CD4-positive, alpha-beta T cell treated with Interleukin-17A for 4 hours (primary cell): ENCODE data around the gene ABHD12B.
"Not testable (repeated sequence)": the region's sequence is repeated elsewhere in the genome, so short reads cannot be mapped to it uniquely, and the experiment has no call there.

Experiments used
- DNase-seq: peaks from one replicate; pipeline ENCODE4 v3.0.0-alpha.2; 2020; ENCODE audit warnings: mixed read lengths

The ABHD12B gene

GRCh38 chr14:50839691-50840090 is 32.2 kb upstream of the ABHD12B start:
- DNase-seq: no peak

- no peak for DNase-seq
These were observed 27.5 kb upstream of the ABHD12B start for GRCh38 chr14:50844391-50844790.

- DNase-seq: no peak
These were observed 26.7 kb upstream of the ABHD12B start for GRCh38 chr14:50845166-50845565.

GRCh38 chr14:50846226-50846880 is 25.5 kb upstream of the ABHD12B start:
- DNase-seq: no peak

- no peak for DNase-seq
These were observed 18.0 kb upstream of the ABHD12B start for GRCh38 chr14:50853891-50854290.

- no peak for DNase-seq
These were observed 17.3 kb upstream of the ABHD12B start for GRCh38 chr14:50854521-50854920.

GRCh38 chr14:50855558-50855957 is 16.3 kb upstream of the ABHD12B start:
- no peak for DNase-seq

- DNase-seq: no peak
These were observed 15.2 kb upstream of the ABHD12B start for GRCh38 chr14:50856660-50857059.

GRCh38 chr14:50859296-50859624 is 12.6 kb upstream of the ABHD12B start:
- no peak for DNase-seq

GRCh38 chr14:50860478-50861086 is 11.3 kb upstream of the ABHD12B start:
- peak; percentile 95 for DNase-seq

GRCh38 chr14:50862036-50862570 is 9.8 kb upstream of the ABHD12B start:
- DNase-seq: no peak

- DNase-seq: no peak
These were observed 7.6 kb upstream of the ABHD12B start for GRCh38 chr14:50864237-50864636.

GRCh38 chr14:50864946-50865345 is 6.9 kb upstream of the ABHD12B start:
- DNase-seq: no peak

GRCh38 chr14:50865391-50866076 is 6.3 kb upstream of the ABHD12B start:
- no peak for DNase-seq

GRCh38 chr14:50871228-50871627 is 625 bp upstream of the ABHD12B start:
- DNase-seq: no peak

GRCh38 chr14:50874757-50875156 is 2.9 kb downstream of the ABHD12B start:
- no peak for DNase-seq

- DNase-seq: peak; percentile 69
These were observed 3.7 kb downstream of the ABHD12B start for GRCh38 chr14:50875359-50876070.

- DNase-seq: no peak
These were observed 11.3 kb downstream of the ABHD12B start for GRCh38 chr14:50882932-50883826.

- DNase-seq: no peak
These were observed 12.0 kb downstream of the ABHD12B start for GRCh38 chr14:50883827-50884197.

- DNase-seq: no peak
These were observed 15.6 kb downstream of the ABHD12B start for GRCh38 chr14:50887476-50887875.

GRCh38 chr14:50892255-50892654 is 20.4 kb downstream of the ABHD12B start:
- no peak for DNase-seq

GRCh38 chr14:50896421-50896820 is 24.6 kb downstream of the ABHD12B start:
- not testable (repeated sequence) for DNase-seq
